Left colon (tissue), 2 donors: ENCODE measurements around the gene FAM241A. TPM values are rescaled to one million over a fixed set of nuclear protein-coding genes. Genes with fewer than 3 reads are reported as not detected.
"Not testable (repeated sequence)": the region's sequence is repeated elsewhere in the genome, so short reads cannot be mapped to it uniquely, and the experiment has no call there.

ENCODE experiments used
- ATAC-seq: fragments of 200-7000 bp; cut with Tn5 transposase; one replicate; pipeline ENCODE4 v1.9.1; 2020; ENCODE audit warnings: mild to moderate bottlenecking, moderate library complexity
- DNase-seq, 2 donors: peaks; one replicate each; pipeline ENCODE4 v3.0.0-alpha.2; 2020
- intact Hi-C, 2 donors: fragments of 100-400 bp; cut with DNase I in 1 of 2; cut with micrococcal nuclease in 1 of 2; formaldehyde crosslinking; loops; one replicate each; pipeline versions ENCODE4 v1.11.2 to v1.14.0; 2022; cut with DNase I, micrococcal nuclease
- total RNA-seq, 2 donors: library from RNA; stranded (reverse); fragmentation: NEBNext Ultra II Directional; extraction: Animal tissue kit (Norgen Biotek cat#: 25700); gene quantifications; one replicate each; pipeline ENCODE4 v1.2.1, GENCODE V29; 2021
- donor health status: DM: no; HTN: no; CAD: no.
- donor health status: DM: yes; HTN: yes; CAD: no.

The FAM241A gene
- total RNA-seq, 2 donors from 2014 or later: 1.6 to 1.8 TPM

DNA sequence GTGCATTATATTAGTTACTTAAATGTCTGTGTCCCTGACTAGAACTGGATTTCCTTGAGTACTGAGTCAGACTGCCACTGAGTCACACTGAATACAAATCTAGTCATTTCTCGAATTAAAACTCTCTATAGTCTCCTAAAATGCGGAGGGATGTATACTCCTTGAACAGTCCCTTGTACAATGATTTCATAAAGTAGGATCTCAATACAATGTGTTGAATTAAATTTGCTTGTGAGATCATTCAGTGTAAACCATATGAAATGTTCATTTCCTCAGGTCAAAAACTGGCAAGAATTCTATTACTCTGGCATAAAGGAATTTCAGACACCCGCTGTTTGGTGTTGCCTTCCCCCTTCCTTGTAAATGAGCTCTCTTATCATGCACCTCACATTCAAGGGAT is 17.5 kb upstream of the FAM241A start:
- no peak for ATAC-seq
- intact Hi-C loops: no loop called here
- DNase-seq: no peak

DNA sequence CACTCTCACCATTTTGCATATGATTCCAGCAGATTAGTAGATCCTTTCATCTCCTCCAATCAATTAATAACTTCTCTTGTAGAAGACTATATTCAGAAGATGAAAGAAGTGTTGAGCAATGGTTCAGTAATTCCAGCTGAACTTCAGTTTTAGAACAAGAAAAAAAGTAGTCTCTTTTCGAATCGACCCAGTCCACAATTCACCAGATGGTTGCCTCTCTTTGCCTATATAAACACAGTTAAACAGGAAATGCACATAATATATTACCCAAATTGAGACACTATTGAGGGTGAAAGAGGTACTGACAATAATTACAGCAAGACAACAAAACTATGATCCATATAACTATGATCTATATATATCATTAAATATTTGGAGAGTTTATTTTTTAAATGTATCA is 16.8 kb upstream of the FAM241A start:
- intact Hi-C loops: no loop called here
- DNase-seq: no peak
- ATAC-seq: no peak

DNA sequence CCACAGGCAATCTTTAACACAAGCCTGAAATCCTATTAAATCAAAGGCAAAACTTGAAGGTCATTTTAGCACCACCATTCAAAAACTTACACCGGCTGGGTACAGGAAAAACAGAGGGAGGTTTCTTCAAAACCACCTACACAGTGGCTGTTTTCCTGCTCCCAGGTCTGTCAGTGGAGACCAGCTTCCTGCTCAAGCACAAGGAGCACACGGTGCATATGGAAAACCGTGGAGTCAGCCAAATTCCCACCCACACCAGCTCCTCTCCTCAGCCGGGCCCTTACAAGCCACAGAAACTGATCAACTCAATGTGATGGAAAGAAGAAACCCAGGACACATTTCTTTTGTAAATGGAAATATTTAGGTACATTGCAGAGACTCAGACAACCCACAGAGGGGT is 14.3 kb upstream of the FAM241A start:
- intact Hi-C loops: no loop called here
- ATAC-seq (no peak), DNase-seq (no peak)

DNA sequence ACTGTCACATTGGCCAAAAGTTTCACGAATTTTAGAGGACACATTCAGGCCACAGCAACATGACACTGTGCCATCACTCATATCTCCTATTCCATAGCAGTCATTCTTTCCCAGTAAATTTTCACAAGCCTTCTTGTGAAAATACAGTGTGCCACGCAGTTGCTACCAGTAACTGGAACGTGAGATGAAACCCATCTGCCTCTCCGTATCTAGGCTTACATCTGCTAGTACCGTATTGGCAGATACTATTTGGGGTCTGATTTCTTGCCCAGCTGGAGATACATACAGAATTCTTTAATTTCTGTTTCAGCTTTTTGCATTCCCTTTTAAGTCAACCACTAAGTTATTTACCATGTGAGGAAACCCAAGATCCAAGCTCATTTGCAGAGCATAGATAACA is 8.7 kb upstream of the FAM241A start:
- DNase-seq (no peak), ATAC-seq (no peak)
- intact Hi-C loops: no loop called here

DNA sequence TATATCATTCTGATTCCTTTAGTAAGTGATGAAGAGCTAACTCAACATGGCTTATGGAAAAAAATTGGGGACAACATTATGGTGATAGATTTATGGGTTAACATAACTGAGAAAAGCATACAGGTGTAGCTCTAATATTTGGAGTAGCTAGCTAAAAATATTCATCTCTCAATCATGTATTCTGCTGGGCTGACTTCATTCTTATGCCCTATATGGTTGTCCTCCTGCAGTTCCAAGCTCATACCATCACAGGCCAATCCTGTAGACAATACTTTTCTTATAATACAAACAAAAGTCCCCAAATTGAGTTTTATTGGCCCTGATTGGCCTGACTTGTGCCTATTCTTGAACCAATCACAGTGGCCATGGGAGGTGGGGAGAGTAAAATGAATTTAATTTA is 6.7 kb upstream of the FAM241A start:
- intact Hi-C loops: no loop called here

DNA sequence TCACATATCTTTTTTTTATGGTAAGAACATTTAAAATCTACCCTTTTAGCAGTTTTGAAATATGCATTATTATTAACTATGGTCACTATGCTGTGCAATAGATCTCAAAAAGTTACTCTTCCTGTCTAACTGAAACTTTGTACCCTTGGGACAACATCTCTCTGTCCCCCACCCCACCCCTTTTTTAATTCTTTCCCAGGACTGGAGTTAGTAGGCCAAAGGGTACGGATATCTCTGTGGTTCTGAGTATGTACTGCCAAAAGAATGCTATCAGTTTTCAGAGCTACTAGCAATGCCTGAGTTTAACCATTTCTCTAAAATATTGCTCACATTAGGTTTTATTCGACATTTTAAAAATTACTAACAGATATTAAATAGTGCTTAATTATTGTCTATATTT is 4.7 kb upstream of the FAM241A start:
- intact Hi-C loops: loop anchor here in 1 of 2 donors (10.0 kb wide), 1 partner anchor 94 kb away; the partner anchor contains the start of gene AP1AR
- ATAC-seq: no peak

More for the DNA sequence above, 6.7 kb upstream of the FAM241A start:
- no peak for ATAC-seq
- DNase-seq: no peak

DNA sequence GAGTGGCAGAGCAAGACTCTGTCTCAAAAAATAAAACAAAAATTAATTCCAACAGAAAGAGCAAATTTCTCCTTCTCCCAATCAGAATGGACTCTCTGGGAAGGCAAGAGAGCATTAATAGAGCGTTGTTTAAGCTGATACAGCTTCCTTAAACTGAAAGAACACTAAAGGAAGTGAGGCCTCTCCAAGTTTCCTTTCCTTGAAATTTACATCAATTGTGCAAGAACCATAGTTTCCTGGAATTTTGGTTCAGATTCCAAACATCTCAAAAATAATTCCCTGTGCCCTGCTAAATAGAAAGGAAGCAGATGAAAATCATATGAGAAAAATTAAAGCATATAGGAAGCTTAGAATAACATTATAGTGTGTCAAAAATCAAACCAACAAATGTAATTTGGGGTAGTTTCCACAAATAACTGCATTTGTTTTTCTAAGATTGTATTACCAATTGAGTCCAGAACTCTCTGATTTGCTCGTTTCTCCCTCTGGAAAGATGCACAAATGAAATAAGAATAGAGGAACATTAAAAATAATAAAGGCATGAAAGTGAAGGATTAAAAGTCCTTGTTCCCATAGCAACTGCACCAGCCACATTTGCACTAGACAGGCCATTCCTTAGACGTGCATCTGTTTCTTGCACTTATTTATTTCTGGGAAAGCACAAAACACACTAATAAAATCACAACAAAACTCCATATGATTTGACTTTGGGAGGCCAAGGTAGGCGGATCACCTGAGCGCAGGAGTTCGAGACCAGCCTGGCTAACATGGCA is 3.7 kb upstream of the FAM241A start:
- intact Hi-C loops: loop anchor here in 1 of 2 donors (10.0 kb wide), 1 partner anchor 93 kb away; the partner anchor contains the start of gene AP1AR
- ATAC-seq: no peak

More for the DNA sequence above, 4.7 kb upstream of the FAM241A start:
- no peak for DNase-seq

DNA sequence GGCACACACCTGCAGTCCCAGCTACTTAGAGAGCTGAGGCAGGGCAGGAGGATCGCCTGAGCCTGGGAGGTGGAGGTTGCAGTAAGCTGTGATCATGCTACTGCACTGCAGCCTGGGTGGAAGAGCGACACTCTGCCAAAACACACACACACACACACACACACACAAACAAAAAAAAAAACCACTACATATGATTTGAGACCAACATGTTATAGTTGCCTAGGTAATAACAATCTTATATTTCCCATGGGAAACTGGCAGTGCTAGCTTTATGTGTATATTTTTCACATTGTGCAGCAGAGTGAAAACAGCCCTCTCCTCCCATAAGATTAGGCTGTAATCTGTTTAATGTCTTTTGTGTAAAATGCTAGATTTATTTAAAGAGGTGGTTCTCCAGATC is 3.1 kb upstream of the FAM241A start:
- no peak for ATAC-seq
- DNase-seq: no peak
- intact Hi-C loops: loop anchor here in 1 of 2 donors (10.0 kb wide), 1 partner anchor 93 kb away; the partner anchor contains the start of gene AP1AR

More for the DNA sequence above, 3.7 kb upstream of the FAM241A start:
- no peak for DNase-seq

DNA sequence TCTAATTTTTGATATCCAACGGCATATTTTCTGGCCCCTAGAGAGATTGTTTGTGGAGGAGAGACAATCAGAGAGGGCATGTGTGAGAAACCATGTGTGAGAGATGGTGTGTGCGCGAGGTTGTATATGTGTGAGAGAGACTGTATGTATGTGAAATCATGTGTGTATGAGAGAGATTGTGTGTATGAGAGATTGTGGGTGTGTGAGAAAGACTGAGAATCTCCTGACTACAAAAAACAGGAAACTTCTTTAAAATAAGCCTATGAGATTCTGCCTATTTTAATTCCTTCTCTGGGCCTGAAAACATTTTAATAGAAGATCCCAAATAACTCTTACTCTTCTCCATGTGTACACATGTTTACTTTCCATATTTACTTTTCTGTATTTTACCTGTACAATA is 1.5 kb upstream of the FAM241A start:
- ATAC-seq: no peak
- DNase-seq: no peak
- intact Hi-C loops: loop anchor here in 1 of 2 donors (10.0 kb wide), 1 partner anchor 91 kb away; the partner anchor contains the start of gene AP1AR

DNA sequence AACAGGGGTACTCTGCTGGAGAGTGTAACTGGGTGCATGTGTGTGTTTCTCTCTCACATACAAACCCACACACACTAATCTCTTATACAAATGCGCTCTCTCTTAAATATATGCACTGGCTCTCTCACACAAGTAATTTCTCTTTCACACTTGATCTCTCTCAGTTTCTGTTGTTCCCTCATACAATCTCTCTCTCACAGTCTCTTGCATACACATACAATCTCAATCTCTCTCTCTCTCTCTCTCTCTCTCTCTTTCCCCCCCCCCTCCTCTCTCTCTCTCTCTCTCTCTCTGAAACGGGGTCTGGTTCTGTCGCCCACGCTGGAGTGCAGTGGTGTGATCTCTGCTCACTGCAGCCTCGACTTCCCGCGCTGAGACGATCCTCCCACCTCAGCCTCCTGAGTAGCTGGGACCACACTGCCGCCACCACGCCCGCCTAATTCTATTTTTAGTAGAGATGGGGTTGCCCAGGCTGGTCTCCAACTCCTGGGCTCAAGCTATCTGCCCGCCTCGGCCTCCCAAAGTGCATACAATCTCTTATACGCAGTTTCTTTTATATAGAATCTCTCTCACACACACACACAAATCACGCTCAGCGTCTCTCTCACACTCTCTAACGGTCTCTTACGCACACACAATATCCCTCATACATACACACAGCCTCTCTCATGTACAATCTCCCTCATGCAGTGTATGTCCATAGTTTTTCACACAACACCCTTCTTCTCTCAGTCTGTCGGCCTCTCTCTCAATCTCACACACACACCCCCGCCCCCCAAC is 518 bp upstream of the FAM241A start:
- intact Hi-C loops: loop anchor here in 1 of 2 donors (10.0 kb wide), 1 partner anchor 90 kb away; the partner anchor contains the start of gene AP1AR
- peak; percentile 21 to 24 for DNase-seq
- no peak for ATAC-seq

DNA sequence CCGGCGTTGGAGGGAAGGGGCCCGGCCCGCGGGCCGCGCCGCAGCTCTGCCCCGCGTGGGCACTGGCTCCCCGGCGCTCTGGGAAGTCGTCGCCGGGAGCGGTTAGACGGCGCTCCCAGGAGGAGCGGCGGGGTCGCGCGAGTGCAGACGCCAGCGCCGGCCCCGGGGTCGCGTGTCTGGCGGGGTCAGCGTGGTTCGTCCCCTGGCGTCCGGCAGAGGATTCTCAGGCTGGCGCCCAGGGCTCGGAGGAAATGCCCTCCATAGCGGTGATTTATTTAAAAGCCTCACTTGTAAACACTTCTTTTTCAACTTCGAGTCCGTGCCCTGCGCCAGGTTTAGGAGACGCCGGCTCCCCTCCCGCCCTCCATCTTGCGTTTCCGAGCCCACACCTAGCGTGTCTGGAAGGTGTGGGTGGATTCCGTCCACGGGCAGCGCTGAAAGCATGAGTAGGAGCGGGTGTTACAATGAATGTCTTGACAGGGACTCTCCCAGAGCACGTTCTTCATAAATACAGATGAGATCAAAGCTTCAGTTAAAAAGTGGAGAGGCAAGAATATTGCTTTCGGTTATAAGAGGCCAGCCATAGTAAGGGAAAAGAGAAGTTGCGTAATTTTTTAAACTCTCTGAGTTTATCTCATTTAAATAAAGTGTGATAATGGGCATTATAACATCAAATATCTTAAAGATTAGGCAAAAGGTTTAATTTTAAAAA is 692 bp downstream of the FAM241A start:
- ATAC-seq (peak; percentile 61), DNase-seq (peak; percentile 34 to 63)
- intact Hi-C loops: loop anchor here in 1 of 2 donors (10.0 kb wide), 1 partner anchor 89 kb away; the partner anchor contains the start of gene AP1AR

DNA sequence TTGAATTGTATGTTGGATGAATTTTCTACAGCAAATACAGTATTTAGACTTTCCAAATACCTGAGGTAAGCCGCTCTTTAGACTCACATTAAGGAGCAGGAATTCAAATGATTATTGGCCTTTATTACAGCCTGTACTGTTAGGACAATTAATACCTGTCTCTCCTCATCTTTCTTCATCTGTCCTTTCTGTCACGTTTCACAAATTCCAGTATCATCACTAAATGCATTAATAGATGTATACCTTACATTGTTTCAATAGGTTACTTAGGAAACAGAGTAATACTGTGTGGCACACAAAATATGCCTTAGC is 1.2 kb downstream of the FAM241A start:
- DNase-seq: no peak
- ATAC-seq: no peak
- intact Hi-C loops: loop anchor here in 1 of 2 donors (10.0 kb wide), 1 partner anchor 88 kb away; the partner anchor contains the start of gene AP1AR

DNA sequence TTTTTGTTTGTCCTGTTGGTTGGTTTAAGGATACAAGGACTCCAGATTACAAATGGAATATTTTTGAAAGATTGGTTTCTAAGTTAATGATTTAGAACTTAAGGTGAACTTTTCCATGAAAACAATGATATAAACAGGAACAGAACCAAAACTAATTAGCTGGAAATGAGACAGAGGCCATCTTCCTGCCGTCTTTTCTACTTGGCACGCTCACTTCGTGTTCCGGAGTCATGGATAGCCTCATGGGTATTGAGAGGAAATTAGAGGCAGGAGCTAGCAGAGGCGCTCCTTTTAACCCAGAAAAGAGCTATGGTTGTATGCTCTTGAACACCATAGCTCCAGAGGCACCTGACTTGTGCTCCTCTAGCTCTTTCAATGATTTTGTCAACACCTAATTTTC is 2.4 kb downstream of the FAM241A start:
- no peak for ATAC-seq
- intact Hi-C loops: loop anchor here in 1 of 2 donors (10.0 kb wide), 1 partner anchor 87 kb away; the partner anchor contains the start of gene AP1AR

DNA sequence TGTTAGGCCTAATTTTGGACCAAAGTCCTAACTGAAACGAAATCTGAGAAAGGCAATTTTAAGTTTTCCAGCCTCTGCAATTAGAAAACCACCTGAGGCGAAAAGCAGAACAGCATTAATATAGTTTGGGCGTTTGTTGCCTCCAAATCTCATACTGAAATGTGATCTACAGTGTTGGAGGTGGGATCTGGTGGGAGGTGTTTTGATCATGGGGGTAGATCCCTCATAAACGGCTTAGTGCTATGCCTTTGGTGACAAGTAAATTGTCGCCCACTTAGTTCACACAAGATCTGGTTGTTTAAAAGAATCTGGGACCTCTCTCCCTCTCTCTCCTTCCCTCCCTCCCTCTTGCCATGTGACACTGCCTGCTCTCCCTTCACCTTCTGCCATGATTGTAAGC is 5.7 kb downstream of the FAM241A start:
- no peak for ATAC-seq
- DNase-seq: no peak
- intact Hi-C loops: no loop called here

More for the DNA sequence above, 2.4 kb downstream of the FAM241A start:
- no peak for DNase-seq

DNA sequence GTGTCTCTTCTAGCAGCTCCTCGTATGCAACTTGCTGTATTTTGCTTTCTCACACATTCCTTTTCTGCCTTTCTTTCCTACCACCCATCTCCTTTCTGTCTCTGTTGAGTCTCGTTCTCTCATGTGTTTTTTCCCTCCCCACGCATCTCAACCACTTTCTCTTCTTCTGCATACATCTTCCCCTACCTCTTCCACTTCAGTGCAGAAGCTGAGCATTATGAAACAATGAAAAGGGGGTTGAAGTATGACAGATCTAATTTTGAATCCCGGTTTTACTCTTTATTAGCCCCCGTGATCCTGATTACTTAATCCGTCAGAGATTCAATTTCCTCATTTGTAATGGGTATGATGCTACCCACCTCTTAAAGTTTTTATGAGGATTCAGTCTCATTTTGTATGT is 7.3 kb downstream of the FAM241A start:
- no peak for DNase-seq
- no peak for ATAC-seq
- intact Hi-C loops: no loop called here

DNA sequence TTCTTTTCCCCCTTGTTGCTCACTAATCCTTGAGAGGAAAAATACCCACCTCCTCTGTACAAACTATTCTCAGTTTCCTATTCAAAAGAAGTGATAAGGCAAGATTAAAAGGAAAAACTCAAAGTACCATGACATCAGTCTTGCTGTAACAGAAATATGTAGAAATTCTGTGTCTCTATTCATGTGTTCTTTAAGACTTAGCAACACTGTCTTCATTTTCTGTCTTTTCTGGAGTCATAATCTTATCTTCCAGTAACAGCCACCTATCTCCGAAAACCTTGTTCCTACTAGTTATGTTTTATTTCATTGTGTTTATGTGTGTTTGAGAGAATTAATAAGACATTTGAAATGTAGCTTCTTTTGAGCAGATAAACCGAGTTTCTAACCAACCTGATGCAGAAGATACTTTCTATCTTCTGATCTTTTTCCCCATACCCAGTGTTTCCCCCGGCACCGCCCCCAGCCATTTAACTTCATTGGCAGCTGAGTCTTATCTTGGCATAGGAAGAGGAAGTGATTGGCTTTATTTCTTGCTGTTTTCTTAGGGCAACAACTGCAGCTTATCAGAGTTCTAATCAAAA is 8.0 kb downstream of the FAM241A start:
- ATAC-seq: peak; percentile 44
- intact Hi-C loops: no loop called here
- no peak for DNase-seq

DNA sequence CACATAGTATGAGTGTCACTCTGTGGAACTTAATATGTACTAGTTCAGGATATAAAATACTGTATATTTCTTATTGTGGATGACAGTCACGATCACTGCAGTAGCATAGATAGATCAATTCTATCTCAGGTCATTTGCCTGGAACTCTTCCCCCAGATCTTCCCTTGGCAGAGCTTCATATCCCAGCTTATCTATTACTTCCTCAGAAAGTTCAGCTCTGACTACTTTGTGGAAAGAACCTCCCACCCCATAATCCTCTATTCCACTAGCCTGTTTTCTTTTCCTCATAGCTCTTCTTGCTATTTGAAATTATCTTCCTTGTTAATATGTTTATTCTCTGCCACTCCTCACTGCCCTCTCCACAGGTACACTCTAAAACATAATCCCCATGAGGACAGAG is 10.9 kb downstream of the FAM241A start:
- intact Hi-C loops: no loop called here
- ATAC-seq (peak; percentile 54), DNase-seq (no peak)

DNA sequence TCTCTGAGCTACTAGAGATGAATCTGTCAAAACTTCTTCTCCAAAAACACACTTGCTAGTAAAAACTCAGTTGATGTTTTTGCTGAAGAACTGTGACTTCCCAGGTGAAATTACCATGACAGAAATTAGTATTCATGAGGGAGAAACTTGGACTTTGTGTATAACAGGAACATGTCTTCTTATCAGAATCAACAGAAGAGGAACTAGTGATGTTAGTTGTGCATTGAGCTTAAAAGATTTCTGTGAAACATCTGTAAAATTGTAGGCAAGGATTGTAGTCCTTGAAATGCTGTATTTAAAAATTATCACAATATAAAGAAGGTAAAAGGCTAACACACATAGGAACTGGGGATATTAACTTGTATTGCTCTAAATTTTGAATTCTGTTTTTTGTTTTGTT is 11.3 kb downstream of the FAM241A start:
- no peak for DNase-seq
- no peak for ATAC-seq
- intact Hi-C loops: no loop called here

DNA sequence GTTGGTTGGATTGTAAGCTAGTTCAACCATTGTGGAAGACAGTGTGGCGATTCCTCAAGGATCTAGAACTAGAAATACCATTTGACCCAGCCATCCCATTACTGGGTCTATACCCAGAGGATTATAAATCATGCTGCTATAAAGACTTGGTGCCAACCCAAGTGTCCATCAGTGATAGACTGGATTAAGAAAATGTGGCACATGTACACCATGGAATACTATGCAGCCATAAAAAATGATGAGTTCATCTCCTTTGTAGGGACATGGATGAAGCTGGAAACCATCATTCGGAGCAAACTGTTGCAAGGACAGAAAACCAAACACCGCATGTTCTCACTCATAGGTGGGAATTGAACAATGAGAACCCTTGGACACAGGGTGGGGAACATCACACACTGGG is 18.5 kb downstream of the FAM241A start:
- ATAC-seq, DNase-seq, intact Hi-C loops: not testable (repeated sequence)
